ENCODE data around the gene MKI67. TPM values are rescaled to one million over a fixed set of nuclear protein-coding genes. Genes with fewer than 3 reads are reported as not detected.
"Not testable (repeated sequence)": the region's sequence is repeated elsewhere in the genome, so short reads cannot be mapped to it uniquely, and the experiment has no call there.

Gene MKI67
- total RNA-seq, 1 donor from 2014 or later, result 1.1 TPM

DNA sequence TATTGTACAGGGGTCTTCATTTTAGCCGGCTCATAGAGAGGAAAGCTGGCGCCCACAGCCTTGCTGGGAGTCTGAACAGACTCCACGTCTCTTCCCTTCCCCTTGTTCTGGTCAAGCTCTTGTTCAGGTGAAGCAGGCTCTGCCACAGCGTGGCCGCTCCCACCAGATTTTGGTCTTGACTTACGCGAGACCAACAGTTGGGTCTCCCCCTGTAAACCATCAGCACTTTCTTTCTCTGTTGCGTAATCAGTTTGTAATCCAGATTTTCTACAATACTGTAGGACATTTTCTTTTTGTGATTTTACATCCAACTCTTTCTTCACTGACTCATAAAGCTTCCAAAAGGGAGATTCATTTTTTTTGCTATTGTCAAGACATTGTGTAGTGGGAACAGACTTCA, 10.9 kb downstream of the MKI67 start:
- no peak for DNase-seq (ENCODE audit: low spot score)
- intact Hi-C loops (cut with DNase I), result no loop called here

DNA sequence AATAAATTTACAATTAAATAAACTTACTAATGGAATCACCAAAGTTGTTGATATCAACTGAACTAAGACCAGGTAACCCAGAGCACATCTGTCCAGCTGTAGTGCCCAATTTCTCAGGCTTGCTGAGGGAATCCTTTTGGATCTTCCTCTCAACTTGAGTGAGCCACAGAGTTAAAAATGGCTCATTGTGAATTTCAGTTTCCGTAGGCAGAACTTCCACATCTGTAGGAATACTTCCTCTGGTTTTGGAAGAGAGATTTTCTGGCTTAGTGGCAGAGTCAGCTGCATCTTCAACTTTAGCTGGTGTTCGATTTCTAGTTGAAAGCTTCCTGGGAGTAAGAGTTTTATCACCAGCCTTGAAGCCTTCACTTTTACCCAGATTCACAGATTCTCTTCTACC, 11.3 kb downstream of the MKI67 start:
- no peak for DNase-seq (ENCODE audit: low spot score)
- intact Hi-C loops (cut with DNase I), result no loop called here

DNA sequence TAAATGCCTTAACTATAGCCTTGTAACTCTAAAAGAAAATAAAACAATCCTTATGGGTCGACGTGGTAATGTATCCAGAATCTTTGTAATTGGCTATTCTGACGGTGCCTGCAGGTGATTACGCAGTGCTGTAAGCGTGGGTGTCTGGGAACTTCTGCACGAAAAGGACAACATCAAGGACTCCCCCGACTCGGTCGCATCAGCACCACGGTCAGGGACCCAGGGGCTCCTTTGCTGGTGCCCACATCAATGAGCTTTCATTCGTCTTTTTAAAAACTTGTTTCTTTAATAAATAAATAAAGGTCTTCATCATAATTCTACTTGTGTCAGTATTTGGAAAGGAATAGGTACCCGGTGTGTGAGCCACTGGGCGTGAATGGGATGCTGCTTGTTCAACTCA, 13.2 kb downstream of the MKI67 start:
- intact Hi-C loops (cut with DNase I), result no loop called here
- DNase-seq (ENCODE audit: low spot score), result no peak

DNA sequence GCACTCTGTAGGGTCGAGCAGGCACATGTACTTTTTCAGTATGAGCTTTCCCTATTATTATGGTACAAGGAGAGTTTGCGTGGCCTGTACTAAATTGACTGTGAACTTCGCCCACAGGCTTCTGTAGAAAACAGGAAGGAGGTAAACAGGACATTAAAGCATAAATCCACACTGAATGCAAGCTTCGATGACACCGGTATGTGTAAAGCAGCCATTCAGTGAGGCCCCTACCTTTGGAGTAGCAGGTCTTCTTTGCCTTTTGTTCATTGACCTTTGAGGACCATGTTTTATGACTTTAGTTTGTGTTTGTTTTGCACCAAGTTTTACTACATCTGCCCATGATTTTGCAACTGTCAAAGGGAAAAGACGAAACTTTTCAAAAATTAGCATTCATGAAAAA, 14.5 kb downstream of the MKI67 start:
- no peak for DNase-seq (ENCODE audit: low spot score)
- intact Hi-C loops (cut with DNase I), result no loop called here

DNA sequence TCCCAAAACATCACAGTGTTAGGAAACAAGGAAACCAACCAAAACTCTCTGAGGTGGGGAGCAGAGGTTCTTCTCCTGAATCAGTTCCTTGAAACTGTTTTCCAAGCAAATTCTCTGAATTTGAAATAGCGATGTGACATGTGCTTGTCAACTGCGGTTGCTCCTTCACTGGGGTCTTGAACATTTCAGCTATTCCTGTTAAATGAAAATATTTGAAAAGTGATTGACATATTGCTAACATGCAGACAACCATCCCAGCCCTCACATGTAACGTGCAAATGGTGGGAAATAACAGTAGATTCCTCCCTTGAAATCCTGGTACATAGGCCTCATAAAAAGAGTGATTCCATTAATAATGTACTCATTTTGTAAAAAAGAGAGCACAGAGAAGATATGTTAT, 15.9 kb downstream of the MKI67 start:
- intact Hi-C loops (cut with DNase I), result no loop called here
- no peak for DNase-seq (ENCODE audit: low spot score)

DNA sequence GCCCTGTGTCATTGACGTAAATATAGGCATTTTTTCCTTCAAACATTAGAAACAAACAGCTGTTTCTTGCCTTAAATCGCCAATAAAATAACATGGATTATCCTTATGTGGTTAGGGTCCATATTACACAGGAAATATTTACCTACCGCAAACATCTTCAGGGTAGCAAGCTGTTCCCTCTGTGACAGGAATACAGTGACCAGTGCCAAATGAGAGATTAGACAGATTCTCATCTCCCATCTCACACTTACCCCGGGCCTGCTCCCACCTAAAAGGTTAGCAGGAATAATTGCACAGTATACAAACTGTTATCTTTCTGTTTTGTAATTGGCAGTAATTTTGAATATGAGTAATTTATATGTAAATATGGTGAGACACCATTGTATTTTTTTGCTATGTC, 16.5 kb downstream of the MKI67 start:
- intact Hi-C loops (cut with DNase I), result no loop called here
- DNase-seq (ENCODE audit: low spot score), result no peak

DNA sequence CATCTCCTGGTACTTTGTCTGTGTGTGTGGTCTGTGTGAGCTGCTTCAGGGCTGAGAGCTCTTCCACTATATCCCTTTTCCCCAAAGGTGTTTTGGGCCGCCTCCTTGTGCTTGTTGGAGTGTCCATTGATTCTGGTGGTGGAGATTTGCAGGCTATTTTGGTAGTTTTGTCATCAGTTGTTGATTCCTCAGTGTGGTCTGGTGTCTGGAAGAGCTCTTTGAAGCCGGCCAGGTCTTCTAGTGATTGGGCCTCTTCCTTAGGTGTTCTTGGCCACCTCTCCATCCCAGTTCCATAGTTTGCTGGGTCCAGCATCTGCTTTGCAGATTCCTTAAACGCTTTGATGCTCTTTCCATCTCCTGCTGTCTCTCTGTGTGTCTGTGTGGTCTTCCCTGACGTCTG, 20.8 kb downstream of the MKI67 start:
- intact Hi-C loops (cut with DNase I), result no loop called here
- DNase-seq (ENCODE audit: low spot score), result no peak

GRCh38 chr10:128103229-128103714, 23.0 kb downstream of the MKI67 start:
- DNase-seq (ENCODE audit: low spot score), result no peak
- intact Hi-C loops (cut with DNase I), result no loop called here

- no peak for DNase-seq (ENCODE audit: low spot score)
- intact Hi-C loops (cut with DNase I), result no loop called here
Measured at GRCh38 chr10:128102480-128103228, 23.6 kb downstream of the MKI67 start.

- DNase-seq (ENCODE audit: low spot score), result no peak
- intact Hi-C loops (cut with DNase I), result no loop called here
Measured at GRCh38 chr10:128101901-128102300, 24.3 kb downstream of the MKI67 start.

- intact Hi-C loops (cut with DNase I), result no loop called here
- DNase-seq (ENCODE audit: low spot score), result no peak
Measured at GRCh38 chr10:128099901-128100300, 26.3 kb downstream of the MKI67 start.

- DNase-seq (ENCODE audit: low spot score), result no peak
- intact Hi-C loops (cut with DNase I), result no loop called here
Measured at GRCh38 chr10:128098631-128099030, 27.6 kb downstream of the MKI67 start.

GRCh38 chr10:128097783-128098182, 28.4 kb downstream of the MKI67 start:
- intact Hi-C loops (cut with DNase I), result no loop called here
- DNase-seq (ENCODE audit: low spot score), result no peak

DNA sequence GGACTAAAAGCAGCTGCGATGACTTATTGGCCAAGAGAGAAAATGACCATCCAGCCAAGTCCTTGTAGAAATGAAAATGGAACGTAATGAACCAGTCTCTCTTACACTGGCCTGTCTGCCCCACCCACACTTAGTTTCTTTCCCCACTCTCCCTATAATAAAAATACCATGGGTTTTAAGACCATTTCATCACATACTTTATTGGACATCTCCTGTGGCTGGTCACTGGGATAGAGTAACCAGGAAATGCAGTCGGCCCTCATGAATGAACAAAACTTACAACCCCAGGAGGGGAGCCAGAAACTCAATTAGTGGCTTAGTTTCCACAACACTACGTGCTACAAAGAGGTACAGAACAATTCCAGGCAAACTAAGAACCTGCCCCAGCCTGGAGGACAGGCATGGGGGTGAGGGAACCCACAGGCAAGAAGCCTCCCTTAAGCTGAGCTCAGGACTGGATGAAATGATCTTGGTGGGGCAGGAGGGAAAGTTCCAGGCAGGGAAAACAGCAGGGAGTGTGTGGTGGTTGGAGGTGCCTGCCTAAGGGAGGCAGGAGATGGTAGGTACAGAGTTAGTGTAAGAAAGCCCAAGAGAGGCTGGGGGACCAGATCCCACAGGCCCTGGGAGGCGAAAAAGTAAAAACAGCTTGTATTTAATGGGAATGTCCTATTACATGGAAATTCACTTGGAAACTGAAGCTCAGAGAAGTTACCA, 29.6 kb downstream of the MKI67 start:
- no peak for DNase-seq (ENCODE audit: low spot score)

GRCh38 chr10:128095753-128096469, 30.3 kb downstream of the MKI67 start:
- intact Hi-C loops (cut with DNase I), result no loop called here
- DNase-seq (ENCODE audit: low spot score), result no peak

More for the DNA sequence above, 29.6 kb downstream of the MKI67 start:
- intact Hi-C loops (cut with DNase I), result no loop called here

DNA sequence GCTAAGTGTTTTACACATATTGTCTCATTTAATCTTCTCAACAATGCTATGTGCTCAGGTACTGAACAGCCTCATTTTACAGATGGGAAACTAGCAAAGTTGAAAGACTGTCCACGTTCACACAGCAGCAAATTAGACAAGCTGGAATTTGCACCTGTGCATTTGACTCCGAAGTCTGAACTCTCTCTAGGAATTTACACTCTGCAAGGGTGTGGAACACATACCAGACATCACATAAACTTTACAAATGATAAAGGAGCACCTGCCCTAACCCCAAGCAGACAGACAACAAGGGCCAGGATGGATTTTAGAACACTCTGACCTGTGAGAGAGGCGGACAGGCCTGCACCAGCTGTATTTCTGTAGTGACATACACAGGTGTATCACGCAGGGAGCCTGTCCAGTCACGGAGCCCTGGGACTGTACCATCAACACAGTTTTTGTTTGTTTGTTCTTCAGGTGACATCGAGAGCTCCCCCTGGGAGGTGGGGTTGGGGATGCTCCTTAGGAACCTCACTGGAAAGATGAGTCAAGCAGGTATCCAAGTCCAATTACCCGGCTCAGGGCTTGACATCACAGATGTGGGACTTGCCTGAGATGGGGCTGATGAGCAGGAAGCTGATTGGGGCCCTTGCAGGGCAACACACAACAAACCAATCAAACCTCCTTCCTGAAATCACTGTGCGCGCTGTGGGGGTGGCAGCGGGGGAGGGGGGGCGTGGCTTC, 31.0 kb downstream of the MKI67 start:
- no peak for DNase-seq (ENCODE audit: low spot score)
- intact Hi-C loops (cut with DNase I), result no loop called here

GRCh38 chr10:128094596-128094995, 31.6 kb downstream of the MKI67 start:
- DNase-seq (ENCODE audit: low spot score); intact Hi-C loops (cut with DNase I): not testable (repeated sequence)

- intact Hi-C loops (cut with DNase I), result no loop called here
Measured at GRCh38 chr10:128092454-128092853, 33.8 kb downstream of the MKI67 start.

DNA sequence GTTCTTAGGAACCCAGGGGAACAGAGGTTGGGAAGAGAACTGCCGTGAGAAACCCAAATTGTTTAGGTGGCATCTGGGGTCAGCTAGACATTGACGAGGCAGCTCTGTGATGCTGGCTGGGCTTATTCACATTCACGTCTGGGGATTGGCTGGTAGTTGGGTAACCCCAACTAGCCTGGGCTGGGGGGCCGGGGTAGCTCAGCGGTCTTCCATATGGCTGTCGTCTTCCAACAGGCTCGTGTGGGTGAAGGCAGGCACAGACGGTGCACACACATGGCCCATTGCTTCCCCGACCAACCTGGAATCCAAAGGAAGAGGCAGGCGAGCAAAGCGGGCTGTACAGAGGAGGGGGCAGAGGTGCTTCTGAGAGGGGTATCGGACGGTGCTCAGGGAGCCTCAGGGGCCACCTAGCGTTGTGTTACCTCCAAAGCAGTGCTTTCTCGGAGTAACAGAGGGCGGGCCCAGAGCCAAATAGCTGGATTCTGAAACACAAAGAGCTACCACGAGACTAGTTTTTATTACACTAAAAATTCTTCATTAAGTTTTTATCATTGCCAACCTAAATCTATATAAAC, 34.5 kb downstream of the MKI67 start:
- intact Hi-C loops (cut with DNase I), result no loop called here
- no peak for DNase-seq (ENCODE audit: low spot score)

More at GRCh38 chr10:128092454-128092853, 33.8 kb downstream of the MKI67 start:
- no peak for DNase-seq (ENCODE audit: low spot score)
